SK-N-SH (cell line): ENCODE measurements around the gene LDB2. TPM values are rescaled to one million over a fixed set of nuclear protein-coding genes. Genes with fewer than 3 reads are reported as not detected.

Source experiments
- CTCF ChIA-PET: fragments of 300-600, 350-600 bp; formaldehyde crosslinking; extraction: SDS; loops from one replicate; lab custom pipeline; 2021; lab: Yijun Ruan, JAX
- POLR2A ChIA-PET: fragments of 350-600 bp; sonication (Branson Sonifier 250); formaldehyde crosslinking; extraction: SDS; loops from one replicate; lab custom pipeline; 2020; ENCODE audit warnings: antibody characterized with exemption, inconsistent platforms; lab: Yijun Ruan, JAX
- DNase-seq: peaks from one replicate; pipeline ENCODE4 v3.0.0; 2012
- H2AFZ ChIP-seq: fragments of 200-600 bp; sonication (generic); 2 replicates; pipeline ENCODE4 v1.8.1; 2016; ENCODE audit warnings: antibody characterized with exemption, mild to moderate bottlenecking, low read depth
- H3F3A ChIP-seq: fragments of 200-600 bp; sonication (generic); replicated peaks from 2 replicates; pipeline ENCODE3; 2016; ENCODE audit warnings: antibody characterized with exemption, mild to moderate bottlenecking; ENCODE audit not compliant: insufficient read depth
- H3K27ac ChIP-seq, 2 experiments: fragments of 200-500 bp in 1 of 2; fragments of 200-600 bp in 1 of 2; sonication (Bioruptor generic) in 1 of 2; sonication (generic), shearing (Covaris generic) in 1 of 2; 2 replicates each; pipeline versions ENCODE4 v1.5.1 to v1.6.1; 2014 to 2016; ENCODE audit warnings: low read depth in 2 of 2, inconsistent platforms in 1 of 2, low read length in 1 of 2, mild to moderate bottlenecking in 1 of 2, mixed read lengths in 1 of 2
- H3K27me3 ChIP-seq: fragments of 200-600 bp; sonication (generic), shearing (Covaris generic); 2 replicates; pipeline ENCODE4 v1.6.1; 2016; ENCODE audit warnings: mixed run types; ENCODE audit not compliant: insufficient read depth
- H3K36me3 ChIP-seq, 2 experiments: fragments of 200-500 bp in 1 of 2; fragments of 200-600 bp in 1 of 2; sonication (Bioruptor generic) in 1 of 2; sonication (generic) in 1 of 2; replicated peaks in 1 of 2; 2 replicates each; pipeline versions ENCODE3 to v1.5.1; 2014 to 2016; ENCODE audit warnings: low read length in 1 of 2, mild to moderate bottlenecking in 1 of 2; ENCODE audit not compliant: insufficient read depth in 2 of 2, control insufficient read depth in 1 of 2
- H3K4me1 ChIP-seq, 2 experiments: fragments of 200-500 bp in 1 of 2; fragments of 200-600 bp in 1 of 2; sonication (Bioruptor generic) in 1 of 2; sonication (generic), shearing (Covaris generic) in 1 of 2; 2 replicates each; pipeline versions ENCODE4 v1.5.1 to v1.6.1; 2014 to 2016; ENCODE audit warnings: low read depth in 1 of 2, low read length in 1 of 2, mixed run types in 1 of 2; ENCODE audit not compliant: insufficient read depth in 2 of 2, control insufficient read depth in 1 of 2
- H3K4me2 ChIP-seq: fragments of 200-600 bp; sonication (generic), shearing (Covaris generic); 2 replicates; pipeline ENCODE4 v1.6.1; 2017; ENCODE audit warnings: mixed run types
- H3K4me3 ChIP-seq, 2 experiments: fragments of 200-500 bp in 1 of 2; fragments of 200-600 bp in 1 of 2; sonication (Bioruptor generic) in 1 of 2; sonication (generic), shearing (Covaris generic) in 1 of 2; 2 replicates each; pipeline versions ENCODE4 v1.5.1 to v1.8.1; 2014 to 2016; ENCODE audit warnings: low read depth in 2 of 2, inconsistent platforms in 1 of 2, low read length in 1 of 2, mild to moderate bottlenecking in 1 of 2, mixed read lengths in 1 of 2, moderate library complexity in 1 of 2
- H3K79me2 ChIP-seq: fragments of 200-600 bp; sonication (generic); 2 replicates; pipeline ENCODE4 v1.8.1; 2017; ENCODE audit warnings: mild to moderate bottlenecking; ENCODE audit not compliant: insufficient read depth
- H3K9ac ChIP-seq: fragments of 200-600 bp; sonication (generic); 2 replicates; pipeline ENCODE4 v1.6.1; 2017; ENCODE audit warnings: mixed run types
- H3K9me2 ChIP-seq: fragments of 200-600 bp; sonication (generic); 2 replicates; pipeline ENCODE4 v1.6.1; 2017; ENCODE audit warnings: mixed run types
- H3K9me3 ChIP-seq: fragments of 200-600 bp; sonication (generic); 2 replicates; pipeline ENCODE4 v1.6.1; 2017; ENCODE audit warnings: mixed run types, mild to moderate bottlenecking, moderate library complexity
- H4K20me1 ChIP-seq: fragments of 200-600 bp; sonication (generic); 2 replicates; pipeline ENCODE4 v1.6.1; 2017; ENCODE audit warnings: mild to moderate bottlenecking, mixed run types; ENCODE audit not compliant: insufficient read depth
- CTCF ChIP-seq: fragments of 200-600 bp; sonication (generic); IDR thresholded peaks from 2 replicates; pipeline ENCODE4 v1.6.1; 2017; ENCODE audit warnings: antibody characterized with exemption, mild to moderate bottlenecking, moderate library complexity
- ELF1 ChIP-seq: IDR thresholded peaks from 2 replicates; pipeline ENCODE4 v1.4.0; 2012
- EZH2phosphoT487 ChIP-seq: fragments of 200-600 bp; sonication (generic); IDR thresholded peaks from 2 replicates; pipeline ENCODE4 v1.6.1; 2017; ENCODE audit warnings: low read depth, mixed run types, mild to moderate bottlenecking, antibody characterized with exemption, moderate library complexity, borderline replicate concordance
- FOSL2 ChIP-seq: IDR thresholded peaks from 2 replicates; pipeline ENCODE4 v1.4.0; 2012; ENCODE audit warnings: low read depth, mild to moderate bottlenecking, moderate library complexity, borderline replicate concordance
- FOXJ3 ChIP-seq: sonication (generic); formaldehyde crosslinking; IDR thresholded peaks from 2 replicates; pipeline ENCODE4 v1.5.1; 2020; ENCODE audit warnings: mild to moderate bottlenecking, missing genetic modification reagents
- GABPA ChIP-seq: IDR thresholded peaks from 2 replicates; pipeline ENCODE4 v1.4.0; 2012; ENCODE audit warnings: low read depth, mild to moderate bottlenecking
- GATA2 ChIP-seq: sonication (generic); formaldehyde crosslinking; IDR thresholded peaks from 2 replicates; pipeline ENCODE4 v1.5.0; 2020; ENCODE audit warnings: mild to moderate bottlenecking, missing genetic modification reagents
- MXI1 ChIP-seq: IDR thresholded peaks from 2 replicates; pipeline ENCODE4 v1.6.1; 2012; ENCODE audit warnings: mild to moderate bottlenecking, low read depth, low read length, improper control_type of control experiment
- NRF1 ChIP-seq: IDR thresholded peaks from 2 replicates; pipeline ENCODE4 v1.6.1; 2012; ENCODE audit warnings: low read depth, mild to moderate bottlenecking, low read length
- PBX3 ChIP-seq: IDR thresholded peaks from 2 replicates; pipeline ENCODE4; 2012
- RAD21 ChIP-seq: IDR thresholded peaks from 2 replicates; pipeline ENCODE4 v1.6.1; 2012; ENCODE audit warnings: mild to moderate bottlenecking, low read length
- REST ChIP-seq: IDR thresholded peaks from 2 replicates; pipeline ENCODE4 v1.6.1; 2012; ENCODE audit warnings: mild to moderate bottlenecking, low read depth, low read length, moderate library complexity
- RFX5 ChIP-seq: IDR thresholded peaks from 2 replicates; pipeline ENCODE4 v1.6.1; 2012; ENCODE audit warnings: mild to moderate bottlenecking, improper control_type of control experiment, low read length
- SIN3A ChIP-seq: IDR thresholded peaks from 2 replicates; pipeline ENCODE4 v1.6.1; 2012; ENCODE audit warnings: low read depth, mild to moderate bottlenecking, low read length, moderate library complexity, borderline replicate concordance
- SMC3 ChIP-seq: IDR thresholded peaks from 2 replicates; pipeline ENCODE4 v1.6.1; 2012; ENCODE audit warnings: low read depth, low read length, improper control_type of control experiment
- TCF12 ChIP-seq: IDR thresholded peaks from 2 replicates; pipeline ENCODE4 v1.4.0; 2012
- TEAD4 ChIP-seq: IDR thresholded peaks from 2 replicates; pipeline ENCODE4 v1.4.0; 2012; ENCODE audit warnings: mild to moderate bottlenecking, borderline replicate concordance; ENCODE audit not compliant: insufficient read depth
- YY1 ChIP-seq: IDR thresholded peaks from 2 replicates; pipeline ENCODE4 v1.4.0; 2012; ENCODE audit warnings: low read depth, mild to moderate bottlenecking
- ZBTB33 ChIP-seq: IDR thresholded peaks from 2 replicates; pipeline ENCODE4 v1.4.0; 2012; ENCODE audit warnings: low read depth, borderline replicate concordance
- WGBS: methylation state at CpG from one replicate; pipeline ENCODE4 v1.1.6; 2017; ENCODE audit warnings: low lambda C conversion rate; 5-methylcytosine and 5-hydroxymethylcytosine counted together
- polyA plus RNA-seq, 3 experiments: library from polyadenylated mRNA; depleted of rRNA; stranded (reverse); fragments of >200 nt; gene quantifications; 2 replicates each; pipeline ENCODE4 v1.2.3, GENCODE V29; 2012

The LDB2 gene
- polyA plus RNA-seq, 1 of the 3 experiments (the other 2 are of a cell fraction): 11.0 TPM

- no peak for DNase-seq
- Histone ChIP-seq H3K9me2 (no peaks in the 10 kb centered on the region), H3K9ac (no peak overlapping the region), H4K20me1 (no peaks in the 10 kb centered on the region), H2AFZ (no peak overlapping the region), H3F3A (no peaks in the 10 kb centered on the region), H3K4me2 (no peak overlapping the region), H3K36me3 (no peaks in the 10 kb centered on the region), H3K4me1 (peaks cover 0 to 12% of the 10 kb centered on the region in 2 experiments; a peak in 1 of 4 replicates), H3K4me3 (no peak overlapping the region), H3K27ac (no peak overlapping the region), H3K9me3 (no peaks in the 10 kb centered on the region), H3K79me2 (no peaks in the 10 kb centered on the region), H3K27me3 (no peaks in the 10 kb centered on the region)
- TF ChIP-seq EZH2phosphoT487: no peak
- no peak for TF ChIP-seq YY1
- no peak for TF ChIP-seq CTCF
- TF ChIP-seq TEAD4: no peak
- no peak for TF ChIP-seq PBX3
- no peak for TF ChIP-seq MXI1
- TF ChIP-seq REST: no peak
- no peak for TF ChIP-seq FOSL2
- TF ChIP-seq TCF12: no peak
- WGBS: 85% methylated on average over 2 of the region's 2 CpGs
- ChIA-PET CTCF (interaction anchor here (0.7 to 1.4 kb wide), 2 partner anchors 65 to 78 kb away, joined by 3 read pairs; no protein-coding TSS in a partner anchor), POLR2A (no interaction called here)
Observed at GRCh38 chr4:16594128-16594527, 304.3 kb downstream of the LDB2 start.

GRCh38 chr4:16593386-16593785, 305.1 kb downstream of the LDB2 start:
- Histone ChIP-seq H3K9me2 (no peaks in the 10 kb centered on the region), H3F3A (no peaks in the 10 kb centered on the region), H3K27me3 (no peaks in the 10 kb centered on the region), H4K20me1 (no peaks in the 10 kb centered on the region), H3K36me3 (no peaks in the 10 kb centered on the region)
- CTCF ChIA-PET: interaction anchor here (0.7 kb wide), 1 partner anchor 65 kb away, joined by 3 read pairs; no protein-coding TSS in a partner anchor
- TF ChIP-seq FOSL2: no peak
- no peak for TF ChIP-seq GABPA
- no peak for TF ChIP-seq SIN3A
- TF ChIP-seq ELF1: no peak
- no peak for TF ChIP-seq SMC3
- no peak for TF ChIP-seq YY1
- no peak for TF ChIP-seq GATA2
- no peak for TF ChIP-seq RFX5
- no peak for TF ChIP-seq ZBTB33
- no peak for TF ChIP-seq NRF1
- TF ChIP-seq RAD21: no peak
- TF ChIP-seq FOXJ3 (CRISPR knock-in tag): no peak
- TF ChIP-seq, all 33 proteins: peak for 0
- WGBS: 59% methylated on average over 4 of the region's 4 CpGs
- POLR2A ChIA-PET: no interaction called here
- no peaks in the 10 kb centered on the region for H3K9me3 ChIP-seq
- no peak overlapping the region for H2AFZ ChIP-seq
- DNase-seq: no peak
- no peaks in the 10 kb centered on the region for H3K79me2 ChIP-seq
- H3K4me3 ChIP-seq: no peak overlapping the region
- H3K27ac ChIP-seq: no peak overlapping the region
- no peak overlapping the region for H3K9ac ChIP-seq
- H3K4me2 ChIP-seq: no peak overlapping the region
- peaks cover 0 to 9% of the 10 kb centered on the region in 2 experiments; a peak in 1 of 4 replicates for H3K4me1 ChIP-seq
